K562 (cell line): ENCODE data around the gene AFF1. TPM values are rescaled to one million over a fixed set of nuclear protein-coding genes. Genes with fewer than 3 reads are reported as not detected.

Source experiments
- ATAC-seq: fragments of 200-7000 bp; cut with Tn5 transposase; 3 replicates; pipeline ENCODE4 v1.9.1; 2020; ENCODE audit warnings: moderate library complexity
- BruUV-seq: library from RNA; stranded (reverse); fragments of 400-500 nt; replicated peaks from 2 replicates; lab custom pipeline; 2021; lab: Mats Ljungman, UMichigan
- CTCF ChIA-PET: fragments of 300-600 bp; formaldehyde crosslinking; extraction: SDS; loops from one replicate; lab custom pipeline; 2021; ENCODE audit warnings: low intra/inter-chr PET ratio; lab: Yijun Ruan, JAX
- POLR2A ChIA-PET: fragments of 300-600, 350-650 bp; sonication (Branson Sonifier 250); formaldehyde crosslinking; extraction: SDS; loops from one replicate; lab custom pipeline; 2021; ENCODE audit warnings: antibody characterized with exemption, inconsistent platforms; lab: Yijun Ruan, JAX
- DNase-seq, 4 experiments: peaks; one replicate each; pipeline versions ENCODE4 v3.0.0 to v3.0.0-alpha.2; 2011 to 2018; ENCODE audit warnings: low spot score in 3 of 4, mixed read lengths in 3 of 4; ENCODE audit errors: extremely low read depth in 1 of 4
- FAIRE-seq: peaks from 2 replicates; lab custom pipeline; 2011; peaks lifted over from hg19 to GRCh38; lab: Jason Lieb, UNC
- H2AFZ ChIP-seq: 2 replicates; pipeline ENCODE4 v1.6.0; 2011; ENCODE audit warnings: low read depth, low read length, control low read depth, inconsistent platforms
- H3K27ac ChIP-seq: fragments of 200-600 bp; 3 replicates; pipeline ENCODE4 v1.8.0; 2011; ENCODE audit warnings: low read depth, mild to moderate bottlenecking, control low read depth, inconsistent platforms, low read length, moderate library complexity, mixed read lengths; ENCODE audit errors: extremely low read depth
- H3K27me3 ChIP-seq, 2 experiments: fragments of 300-600 bp in 1 of 2; 2 replicates in 1 of 2; 3 replicates in 1 of 2; pipeline versions ENCODE4 v1.6.0 to v1.8.0; 2011; ENCODE audit warnings: inconsistent platforms in 2 of 2, low read length in 2 of 2, mild to moderate bottlenecking in 1 of 2, mixed read lengths in 1 of 2, moderate library complexity in 1 of 2; ENCODE audit not compliant: control insufficient read depth in 2 of 2, insufficient read depth in 2 of 2
- H3K36me3 ChIP-seq: fragments of 300-600 bp; 3 replicates; pipeline ENCODE4 v1.8.0; 2011; ENCODE audit warnings: mild to moderate bottlenecking, low read length, inconsistent platforms; ENCODE audit not compliant: control insufficient read depth, insufficient read depth
- H3K4me1 ChIP-seq, 2 experiments: fragments of 200-600 bp in 1 of 2; replicated peaks in 1 of 2; 2 replicates in 1 of 2; 3 replicates in 1 of 2; pipeline versions ENCODE4 v1.5.1 to v1.8.0; 2011; ENCODE audit warnings: inconsistent platforms in 2 of 2, low read length in 2 of 2, mild to moderate bottlenecking in 1 of 2, mixed read lengths in 1 of 2, moderate library complexity in 1 of 2; ENCODE audit not compliant: control insufficient read depth in 2 of 2, insufficient read depth in 2 of 2
- H3K4me2 ChIP-seq: 2 replicates; pipeline ENCODE4 v1.6.1; 2011; ENCODE audit warnings: low read length, control low read depth, inconsistent platforms, mixed read lengths; ENCODE audit not compliant: insufficient read depth
- H3K4me3 ChIP-seq: fragments of 200-600 bp; sonication (generic), shearing (Covaris generic); 2 replicates; pipeline ENCODE4 v1.5.1; 2016; ENCODE audit warnings: control low read depth, inconsistent platforms
- H3K79me2 ChIP-seq: fragments of 200-600 bp; 3 replicates; pipeline ENCODE4 v1.8.0; 2011; ENCODE audit warnings: low read length, inconsistent platforms; ENCODE audit not compliant: control insufficient read depth, insufficient read depth
- H3K9ac ChIP-seq, 2 experiments: 2 replicates each; pipeline versions ENCODE4 v1.6.0 to v1.6.1; 2011; ENCODE audit warnings: low read depth in 2 of 2, low read length in 2 of 2, control low read depth in 1 of 2, inconsistent platforms in 1 of 2, mild to moderate bottlenecking in 1 of 2, mixed read lengths in 1 of 2; ENCODE audit not compliant: insufficient read depth in 1 of 2
- H3K9me1 ChIP-seq: one replicate; pipeline ENCODE4 v1.6.0; 2011; ENCODE audit warnings: inconsistent platforms, mild to moderate bottlenecking, low read length, moderate library complexity; ENCODE audit not compliant: control insufficient read depth, insufficient read depth
- H3K9me3 ChIP-seq: replicated peaks from 2 replicates; pipeline ENCODE4 v1.5.1; 2011; ENCODE audit warnings: low read depth, low read length, inconsistent platforms; ENCODE audit not compliant: control insufficient read depth, insufficient read depth
- H4K20me1 ChIP-seq: replicated peaks from 2 replicates; pipeline ENCODE4 v1.6.1; 2011; ENCODE audit warnings: low read length, inconsistent platforms, mixed read lengths; ENCODE audit not compliant: control insufficient read depth, insufficient read depth
- ARID1B ChIP-seq: fragments of 450-650 bp; IDR thresholded peaks from 2 replicates; pipeline ENCODE4 v1.6.1; 2016; ENCODE audit warnings: antibody characterized with exemption, mild to moderate bottlenecking, inconsistent platforms
- BRF1 ChIP-seq: IDR thresholded peaks from 3 replicates; pipeline ENCODE4 v1.6.1; 2011; ENCODE audit warnings: borderline replicate concordance, mild to moderate bottlenecking; ENCODE audit not compliant: insufficient read length; ENCODE audit errors: extremely low read depth
- EGR1 ChIP-seq: fragments of 450-650 bp; conservative IDR thresholded peaks from 2 replicates; pipeline ENCODE4 v1.6.1; 2017; ENCODE audit warnings: mild to moderate bottlenecking
- KAT8 ChIP-seq: fragments of 450-650 bp; IDR thresholded peaks from 2 replicates; pipeline ENCODE4 v1.6.1; 2016; ENCODE audit warnings: low read depth, mild to moderate bottlenecking
- PCBP2 ChIP-seq: fragments of 200-400 bp; formaldehyde crosslinking; IDR thresholded peaks from 2 replicates; pipeline ENCODE4 v1.6.1; 2018; ENCODE audit warnings: low read length, low read depth, mild to moderate bottlenecking, moderate library complexity; ENCODE audit not compliant: poor library complexity, severe bottlenecking
- SMARCE1 ChIP-seq: fragments of 450-650 bp; IDR thresholded peaks from 2 replicates; pipeline ENCODE4 v1.7.1; 2016; ENCODE audit warnings: mild to moderate bottlenecking
- THRA ChIP-seq: fragments of 450-650 bp; IDR thresholded peaks from 2 replicates; pipeline ENCODE4 v1.6.1; 2017; ENCODE audit warnings: mild to moderate bottlenecking, moderate library complexity
- ZBTB7A ChIP-seq: IDR thresholded peaks from 2 replicates; pipeline ENCODE4 v1.6.1; 2011; ENCODE audit warnings: low read depth, mild to moderate bottlenecking, low read length, moderate library complexity, borderline replicate concordance; ENCODE audit not compliant: control insufficient read depth
- ZNF3 ChIP-seq: fragments of 250-450 bp; sonication (Bioruptor Pico); IDR thresholded peaks from 2 replicates; pipeline ENCODE4 v1.5.0; 2021; ENCODE audit warnings: mild to moderate bottlenecking, moderate library complexity
- ZNF57 ChIP-seq: fragments of 450-650 bp; formaldehyde crosslinking; IDR thresholded peaks from 2 replicates; pipeline ENCODE4 v1.4.0; 2020; ENCODE audit warnings: mild to moderate bottlenecking, moderate library complexity
- WGBS: fragments of 100-300 bp; shearing (Covaris generic); methylation state at CpG from one replicate; pipeline ENCODE4 v1.1.6; 2016; ENCODE audit warnings: low coverage, mixed read lengths; ENCODE audit not compliant: insufficient coverage; ENCODE audit errors: missing lambda C conversion rate; 5-methylcytosine and 5-hydroxymethylcytosine counted together
- in situ Hi-C: fragments of 300-500 bp; cut with MboI; formaldehyde crosslinking; loops from 4 replicates; pipeline ENCODE4 v1.15.0; 2018; ENCODE audit warnings: inconsistent platforms, mixed read lengths
- intact Hi-C: fragments of 100-400 bp; cut with micrococcal nuclease; formaldehyde crosslinking; loops from 2 replicates; pipeline ENCODE4 v1.14.2; 2022
- polyA plus RNA-seq, 8 experiments: library from polyadenylated mRNA; depleted of rRNA in 4 of 8; stranded (reverse) in 5 of 8; unstranded in 3 of 8; fragments of >200 nt; fragmentation: Nextera tagmentation in 2 of 8; fragmentation: Illumina TruSeq in 1 of 8; extraction: Ambion mirVana in 2 of 8; extraction: Trizol in 1 of 8; gene quantifications; 2 replicates each; pipeline versions ENCODE4 v1.2.1 to v1.2.3, GENCODE V29; 2011 to 2014; ENCODE audit warnings: inconsistent platforms in 1 of 8, missing spikeins in 1 of 8
- total RNA-seq, 7 experiments: library from RNA; depleted of rRNA in 6 of 7; stranded (reverse); fragments of >200 nt in 6 of 7; fragmentation: Illumina TruSeq in 2 of 7; extraction: Trizol in 2 of 7; gene quantifications; 2 replicates each; pipeline versions ENCODE4 v1.2.1 to v1.2.3, GENCODE V29; 2011 to 2021; ENCODE audit warnings: low replicate concordance in 1 of 7
- TF ChIP-seq, protein P1 (sequence below): fragments of 200-800 bp; sonication (Bioruptor generic); IDR thresholded peaks from 2 replicates; pipeline ENCODE4 v1.6.1; 2017; ENCODE audit warnings: missing genetic modification characterization, missing compliant biosample characterization
- TF ChIP-seq, protein P2 (sequence below), 2 experiments: fragments of 450-650 bp; IDR thresholded peaks; 2 replicates each; pipeline ENCODE4 v1.6.1; 2018; ENCODE audit warnings: mild to moderate bottlenecking in 2 of 2, low read depth in 1 of 2; ENCODE audit not compliant: partially characterized antibody in 2 of 2
- TF ChIP-seq, protein P3 (sequence below), 2 experiments: fragments of 450-650 bp in 1 of 2; sonication (generic) in 1 of 2; formaldehyde crosslinking in 1 of 2; IDR thresholded peaks in 1 of 2; conservative IDR thresholded peaks in 1 of 2; 2 replicates each; pipeline versions ENCODE4 v1.6.1 to v1.8.1; 2016 to 2023; ENCODE audit warnings: mild to moderate bottlenecking in 2 of 2, moderate library complexity in 2 of 2, inconsistent platforms in 1 of 2, missing genetic modification reagents in 1 of 2

Gene AFF1
- total and polyA plus RNA-seq, 9 of the 15 experiments (the other 6 are each of a cell fraction or from before 2014, with no cell fraction given) = 4.1 to 47.5 (median 17.2) TPM

GRCh38 chr4:86977621-86978184 lies 42.9 kb downstream of the AFF1 start:
- in situ Hi-C loops = no loop called here
- POLR2A ChIA-PET = interaction anchor here (1.0 kb wide), 1 partner anchor 29 kb away, joined by 3 read pairs; no protein-coding TSS in a partner anchor
- no peak overlapping the region for H3K9ac ChIP-seq
- DNase-seq (no peak), ATAC-seq (no peak; the same call in 2 of the 3 replicates), FAIRE-seq (no peak)
- H3K4me2 ChIP-seq = no peak overlapping the region
- no TSS peak for BruUV-seq
- H3K4me3 ChIP-seq = no peak overlapping the region
- intact Hi-C loops = no loop called here
- H3K9me3 ChIP-seq = no peaks in the 10 kb centered on the region
- H3K27ac ChIP-seq = no peak overlapping the region
- H3K9me1 ChIP-seq = peaks cover 3% of the 10 kb centered on the region
- H4K20me1 ChIP-seq = peaks cover 4% of the 10 kb centered on the region; the same call in 1 of the 2 replicates
- H3K4me1 ChIP-seq = peaks cover 8 to 22% of the 10 kb centered on the region in 2 experiments
- CTCF ChIA-PET = interaction anchor here (0.6 kb wide), 1 partner anchor 1038 kb away, joined by 3 read pairs; no protein-coding TSS in a partner anchor
- no peaks in the 10 kb centered on the region for H3K27me3 ChIP-seq
- no peak overlapping the region for H2AFZ ChIP-seq
- H3K79me2 ChIP-seq = peaks cover 15% of the 10 kb centered on the region
- WGBS = 30% methylated on average over 5 of the region's 5 CpGs
- H3K36me3 ChIP-seq = peaks cover 7% of the 10 kb centered on the region; the same call in 2 of the 3 replicates
- TF ChIP-seq, protein P1, sequence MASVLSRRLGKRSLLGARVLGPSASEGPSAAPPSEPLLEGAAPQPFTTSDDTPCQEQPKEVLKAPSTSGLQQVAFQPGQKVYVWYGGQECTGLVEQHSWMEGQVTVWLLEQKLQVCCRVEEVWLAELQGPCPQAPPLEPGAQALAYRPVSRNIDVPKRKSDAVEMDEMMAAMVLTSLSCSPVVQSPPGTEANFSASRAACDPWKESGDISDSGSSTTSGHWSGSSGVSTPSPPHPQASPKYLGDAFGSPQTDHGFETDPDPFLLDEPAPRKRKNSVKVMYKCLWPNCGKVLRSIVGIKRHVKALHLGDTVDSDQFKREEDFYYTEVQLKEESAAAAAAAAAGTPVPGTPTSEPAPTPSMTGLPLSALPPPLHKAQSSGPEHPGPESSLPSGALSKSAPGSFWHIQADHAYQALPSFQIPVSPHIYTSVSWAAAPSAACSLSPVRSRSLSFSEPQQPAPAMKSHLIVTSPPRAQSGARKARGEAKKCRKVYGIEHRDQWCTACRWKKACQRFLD (CRISPR knock-in tag) = no peak
- TF ChIP-seq KAT8 (no peak), ARID1B (peak; percentile 23; the same call in 1 of the 2 replicates), THRA (no peak), BRF1 (no peak), ZNF57 (CRISPR knock-in tag) (no peak), ZNF3 (no peak), ZBTB7A (no peak), PCBP2 (no peak), EGR1 (peak; percentile 88), SMARCE1 (0 out of 2 replicates have a peak, but pooled peaks have one; percentile 22)
- TF ChIP-seq, protein P2, sequence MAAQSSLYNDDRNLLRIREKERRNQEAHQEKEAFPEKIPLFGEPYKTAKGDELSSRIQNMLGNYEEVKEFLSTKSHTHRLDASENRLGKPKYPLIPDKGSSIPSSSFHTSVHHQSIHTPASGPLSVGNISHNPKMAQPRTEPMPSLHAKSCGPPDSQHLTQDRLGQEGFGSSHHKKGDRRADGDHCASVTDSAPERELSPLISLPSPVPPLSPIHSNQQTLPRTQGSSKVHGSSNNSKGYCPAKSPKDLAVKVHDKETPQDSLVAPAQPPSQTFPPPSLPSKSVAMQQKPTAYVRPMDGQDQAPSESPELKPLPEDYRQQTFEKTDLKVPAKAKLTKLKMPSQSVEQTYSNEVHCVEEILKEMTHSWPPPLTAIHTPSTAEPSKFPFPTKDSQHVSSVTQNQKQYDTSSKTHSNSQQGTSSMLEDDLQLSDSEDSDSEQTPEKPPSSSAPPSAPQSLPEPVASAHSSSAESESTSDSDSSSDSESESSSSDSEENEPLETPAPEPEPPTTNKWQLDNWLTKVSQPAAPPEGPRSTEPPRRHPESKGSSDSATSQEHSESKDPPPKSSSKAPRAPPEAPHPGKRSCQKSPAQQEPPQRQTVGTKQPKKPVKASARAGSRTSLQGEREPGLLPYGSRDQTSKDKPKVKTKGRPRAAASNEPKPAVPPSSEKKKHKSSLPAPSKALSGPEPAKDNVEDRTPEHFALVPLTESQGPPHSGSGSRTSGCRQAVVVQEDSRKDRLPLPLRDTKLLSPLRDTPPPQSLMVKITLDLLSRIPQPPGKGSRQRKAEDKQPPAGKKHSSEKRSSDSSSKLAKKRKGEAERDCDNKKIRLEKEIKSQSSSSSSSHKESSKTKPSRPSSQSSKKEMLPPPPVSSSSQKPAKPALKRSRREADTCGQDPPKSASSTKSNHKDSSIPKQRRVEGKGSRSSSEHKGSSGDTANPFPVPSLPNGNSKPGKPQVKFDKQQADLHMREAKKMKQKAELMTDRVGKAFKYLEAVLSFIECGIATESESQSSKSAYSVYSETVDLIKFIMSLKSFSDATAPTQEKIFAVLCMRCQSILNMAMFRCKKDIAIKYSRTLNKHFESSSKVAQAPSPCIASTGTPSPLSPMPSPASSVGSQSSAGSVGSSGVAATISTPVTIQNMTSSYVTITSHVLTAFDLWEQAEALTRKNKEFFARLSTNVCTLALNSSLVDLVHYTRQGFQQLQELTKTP (IDR thresholded peaks at IDR 0.05; ENCODE audit: low read depth in 1 of 2, partially characterized antibody in 2 of 2) = no peak
- TF ChIP-seq, protein P3, sequence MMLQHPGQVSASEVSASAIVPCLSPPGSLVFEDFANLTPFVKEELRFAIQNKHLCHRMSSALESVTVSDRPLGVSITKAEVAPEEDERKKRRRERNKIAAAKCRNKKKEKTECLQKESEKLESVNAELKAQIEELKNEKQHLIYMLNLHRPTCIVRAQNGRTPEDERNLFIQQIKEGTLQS (IDR thresholded peaks at IDR 0.05) = peak; percentile 40; the same call in 1 of the 2 replicates
- TF ChIP-seq, protein P3 (CRISPR knock-in tag; conservative IDR thresholded peaks at IDR 0.05) = no peak
